AG20443 (cell line): ENCODE results near the gene MFSD8.
A peak's percentile ranks its signal among the peaks of the same experiment; 100 is the strongest.
"Not testable (repeated sequence)": the region's sequence is repeated elsewhere in the genome, so short reads cannot be mapped to it uniquely, and the experiment has no call there.

Source experiments
- DNase-seq: peaks from one replicate; pipeline ENCODE4 v3.0.0; 2012; ENCODE audit warnings: low spot score, mixed read lengths

Gene MFSD8

DNA sequence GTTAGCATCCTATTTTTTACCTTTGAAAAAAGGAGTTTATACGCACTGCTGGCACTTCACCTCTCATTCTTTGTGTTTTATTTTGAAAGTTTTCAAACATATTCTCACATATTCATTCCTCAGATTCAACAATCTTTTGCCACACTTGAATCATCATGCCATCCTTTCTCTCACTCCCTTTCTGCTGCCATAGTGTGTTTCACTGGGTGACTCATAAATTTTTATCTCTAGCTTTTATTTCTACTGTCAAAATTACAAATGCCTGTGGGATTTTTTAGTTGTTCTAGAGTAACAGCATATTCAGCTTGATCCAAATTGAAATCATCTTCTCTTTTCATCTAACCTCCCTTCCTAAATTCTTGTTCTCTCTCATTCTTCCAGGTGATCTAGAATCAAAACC is 28.0 kb downstream of the MFSD8 start:
- DNase-seq = peak; percentile 39

DNA sequence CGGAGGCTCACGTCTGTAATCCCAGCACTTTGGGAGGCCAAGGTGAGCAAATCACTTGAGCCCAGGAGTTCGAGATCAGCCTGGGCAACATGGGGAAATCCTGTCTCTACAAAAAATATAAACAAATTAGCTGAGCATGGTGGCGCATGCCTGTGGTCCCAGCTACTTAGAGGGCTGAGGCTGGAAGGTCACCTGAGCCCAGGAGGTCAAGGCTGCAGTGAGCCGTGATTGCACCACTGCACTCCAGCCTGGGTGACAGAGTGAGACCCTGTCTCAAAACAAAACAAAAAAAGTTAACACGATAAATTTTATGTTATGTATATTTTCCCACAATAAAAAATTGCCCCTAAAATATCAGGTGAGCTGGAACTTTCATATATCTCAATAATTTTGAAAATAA is 33.1 kb downstream of the MFSD8 start:
- DNase-seq = not testable (repeated sequence)

DNA sequence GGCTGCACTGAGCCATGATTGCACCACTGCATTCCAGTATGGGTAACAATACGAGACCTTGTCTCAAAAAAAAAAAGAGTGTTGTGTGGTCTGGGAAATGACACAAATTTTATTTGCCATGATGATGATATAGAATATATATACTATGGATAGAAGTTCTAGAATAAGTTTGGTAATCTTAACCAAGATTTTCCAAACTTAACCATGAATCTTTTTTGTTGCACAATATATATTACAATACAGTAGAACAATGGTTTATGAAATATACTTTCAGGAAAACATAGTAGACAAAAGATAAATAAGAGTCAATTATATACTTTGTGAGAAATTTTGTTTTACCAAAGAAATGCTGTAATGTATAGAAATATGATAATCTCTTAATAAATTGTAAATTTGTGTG is 34.8 kb downstream of the MFSD8 start:
- no peak for DNase-seq

DNA sequence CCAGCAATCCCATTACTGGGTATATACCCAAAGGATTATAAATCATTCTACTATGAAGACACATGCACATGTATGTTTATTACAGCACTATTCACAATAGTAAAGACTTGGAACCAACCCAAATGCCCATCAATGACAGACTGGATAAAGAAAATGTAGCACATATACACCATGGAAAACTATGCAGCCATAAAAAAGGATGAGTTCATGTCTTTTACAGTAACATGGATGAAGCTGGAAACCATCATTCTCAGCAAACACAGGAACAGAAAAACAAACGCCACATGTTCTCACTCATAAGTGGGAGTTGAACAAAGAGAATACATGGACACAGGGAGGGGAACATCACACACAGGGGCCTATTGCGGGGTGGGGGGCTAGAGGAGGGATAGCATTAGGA is 39.3 kb downstream of the MFSD8 start:
- DNase-seq = not testable (repeated sequence)

DNA sequence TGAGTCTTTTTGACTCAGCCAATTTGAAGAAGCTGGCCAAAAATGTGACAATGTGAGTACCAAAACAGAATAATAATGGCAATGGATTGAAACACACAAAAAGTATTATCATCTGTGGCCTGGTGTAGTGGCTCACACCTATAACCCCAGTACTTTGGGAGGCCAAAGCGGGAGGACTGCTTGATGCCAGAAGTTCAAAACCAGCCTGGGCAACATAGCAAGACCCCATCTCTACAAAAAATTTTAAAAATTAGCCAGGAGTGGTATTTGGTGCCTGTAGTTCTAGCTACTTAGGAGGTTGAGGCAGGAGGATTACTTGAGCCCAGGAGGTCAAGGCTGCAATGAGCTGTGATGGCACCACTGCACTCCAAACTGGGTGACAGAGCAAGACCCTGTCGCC is 42.7 kb downstream of the MFSD8 start:
- no peak for DNase-seq

DNA sequence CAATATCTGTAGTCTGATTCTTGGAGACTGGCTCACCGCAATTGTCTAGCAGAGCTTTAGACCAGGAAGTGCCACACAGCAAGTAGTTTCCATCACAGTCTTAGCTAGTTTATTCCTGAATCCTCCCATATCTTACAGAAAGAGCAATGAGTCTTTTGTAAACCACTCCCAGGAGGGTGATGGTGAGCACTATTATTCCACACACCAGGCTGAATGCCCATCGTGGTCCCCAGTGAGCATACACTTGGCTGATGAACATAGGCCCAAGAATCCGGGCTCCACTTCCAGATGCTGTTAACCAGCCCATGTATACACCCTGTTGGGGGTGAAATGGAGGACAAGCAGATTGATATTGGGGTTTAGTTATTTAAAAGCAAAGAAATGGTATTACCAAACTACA is 44.5 kb downstream of the MFSD8 start:
- no peak for DNase-seq

DNA sequence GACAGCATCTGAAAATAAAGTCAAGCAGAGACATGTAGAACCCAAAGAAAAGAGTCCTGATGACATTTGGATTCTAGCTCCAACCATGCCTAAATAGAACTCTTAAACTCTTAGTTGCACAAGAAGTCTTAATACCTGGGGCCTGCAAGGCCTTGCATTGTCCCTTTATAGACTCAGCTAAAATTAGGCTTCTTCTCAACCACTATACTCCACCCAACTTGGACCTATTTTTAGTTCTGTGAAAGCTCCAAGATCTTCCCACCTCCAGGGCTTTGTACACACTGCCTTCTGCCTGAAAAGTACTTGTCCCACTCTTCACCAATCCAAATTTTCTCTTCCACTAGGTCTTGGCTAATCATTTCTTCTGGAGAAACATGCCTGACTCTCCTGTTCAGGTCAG is 47.8 kb downstream of the MFSD8 start:
- no peak for DNase-seq

DNA sequence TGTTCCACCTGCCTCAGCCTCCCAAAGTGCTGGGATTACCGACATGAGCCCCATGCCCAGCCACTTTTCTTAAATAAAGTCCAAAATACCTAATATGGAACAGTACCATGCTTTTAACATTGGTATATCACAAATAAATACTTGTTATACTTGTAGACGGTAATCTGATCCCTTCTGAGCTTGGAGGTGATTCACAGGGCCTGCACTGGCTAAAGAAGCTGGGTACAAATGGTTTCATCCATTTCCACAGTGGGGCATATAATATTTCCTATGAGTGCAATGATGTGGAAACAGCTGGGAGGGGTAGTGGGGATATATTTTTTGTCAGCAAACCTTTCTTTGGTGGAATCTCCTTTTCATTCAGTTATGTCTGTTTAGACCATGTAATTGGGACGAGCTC is 48.5 kb downstream of the MFSD8 start:
- DNase-seq = no peak

DNA sequence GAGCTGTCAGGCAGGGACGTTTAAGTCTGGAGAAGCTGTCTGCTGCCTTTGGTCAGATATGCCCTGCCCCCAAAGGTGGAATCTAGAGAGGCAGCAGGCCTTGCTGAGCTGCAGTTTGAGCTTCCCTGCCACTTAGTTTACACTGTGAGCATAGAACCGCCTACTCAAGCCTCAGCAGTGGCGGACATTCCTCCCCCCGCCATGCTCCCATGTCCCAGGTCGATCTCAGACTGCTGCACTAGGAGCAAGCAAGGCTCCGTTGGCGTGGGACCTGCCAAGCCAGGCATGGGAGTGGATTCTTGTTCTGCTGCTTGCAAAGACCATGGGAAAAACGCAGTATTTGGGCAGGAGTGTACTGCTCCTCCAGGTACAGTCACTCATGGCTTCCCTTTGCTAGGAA is 59.9 kb downstream of the MFSD8 start:
- no peak for DNase-seq

DNA sequence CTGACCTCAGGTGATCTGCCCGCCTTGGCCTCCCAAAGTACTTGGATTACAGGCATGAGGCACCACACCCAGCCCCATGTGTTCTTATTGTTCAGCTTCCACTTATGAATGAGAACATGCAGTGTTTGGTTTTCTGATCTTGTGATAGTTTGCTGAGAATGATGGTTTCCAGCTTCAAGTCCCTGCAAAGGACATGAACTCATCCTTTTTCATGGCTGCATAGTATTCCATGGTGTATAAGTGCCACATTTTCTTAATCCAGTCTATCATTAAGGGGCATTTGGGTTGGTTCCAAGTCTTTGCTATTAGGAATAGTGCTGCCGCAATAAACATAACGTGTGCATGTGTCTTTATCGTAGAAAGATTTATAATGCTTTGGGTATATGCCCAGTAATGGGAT is 65.3 kb downstream of the MFSD8 start:
- not testable (repeated sequence) for DNase-seq

DNA sequence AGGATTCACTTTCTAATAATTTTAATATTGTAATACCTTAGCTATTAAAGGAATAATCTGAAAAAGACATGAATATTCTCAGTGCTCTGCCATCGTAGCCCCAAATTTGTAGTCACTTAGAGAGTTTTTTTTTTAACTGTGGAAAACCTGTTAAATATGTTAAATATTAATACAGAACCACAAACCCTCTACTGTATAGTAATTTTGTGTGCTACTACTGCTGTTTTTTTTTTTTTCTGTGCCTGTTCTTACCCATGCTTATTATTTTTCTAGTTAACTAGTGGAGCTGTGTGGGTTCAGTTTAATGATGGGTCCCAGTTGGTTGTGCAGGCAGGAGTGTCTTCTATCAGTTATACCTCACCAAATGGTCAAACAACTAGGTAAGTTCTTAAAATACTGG is 68.4 kb downstream of the MFSD8 start:
- no peak for DNase-seq

DNA sequence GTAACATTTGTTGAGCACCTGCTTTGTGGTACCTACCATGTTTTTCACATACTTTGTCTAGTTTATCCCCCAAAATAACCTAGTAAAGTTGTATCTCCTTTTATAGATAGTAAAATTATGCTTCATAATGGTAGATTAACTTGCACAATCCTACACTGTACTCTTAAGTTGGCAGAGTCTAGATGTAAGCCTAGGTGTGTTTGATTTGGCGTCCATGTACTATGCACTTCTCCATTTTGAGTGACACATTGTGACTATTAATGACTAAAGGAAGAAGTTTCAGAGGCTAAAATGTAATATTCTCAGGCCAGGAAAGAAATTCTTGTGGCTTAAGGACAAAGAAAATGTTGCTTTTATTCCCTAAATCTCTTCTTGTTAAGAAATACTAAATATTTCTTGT is 68.9 kb downstream of the MFSD8 start:
- no peak for DNase-seq

DNA sequence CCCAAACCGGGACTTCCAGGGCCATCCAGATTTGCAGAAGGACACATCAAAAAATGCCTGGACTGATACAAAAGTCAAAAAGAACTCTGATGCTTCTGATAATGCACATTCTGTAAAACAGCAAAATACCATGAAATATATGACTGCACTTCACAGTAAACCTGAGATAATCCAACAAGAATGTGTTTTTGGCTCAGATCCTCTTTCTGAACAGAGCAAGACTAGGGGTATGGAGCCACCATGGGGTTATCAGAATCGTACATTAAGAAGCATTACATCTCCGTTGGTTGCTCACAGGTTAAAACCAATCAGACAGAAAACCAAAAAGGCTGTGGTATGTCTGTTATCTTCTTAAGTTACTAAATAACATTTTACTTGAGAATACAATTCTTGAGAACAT is 75.1 kb downstream of the MFSD8 start:
- DNase-seq = no peak

DNA sequence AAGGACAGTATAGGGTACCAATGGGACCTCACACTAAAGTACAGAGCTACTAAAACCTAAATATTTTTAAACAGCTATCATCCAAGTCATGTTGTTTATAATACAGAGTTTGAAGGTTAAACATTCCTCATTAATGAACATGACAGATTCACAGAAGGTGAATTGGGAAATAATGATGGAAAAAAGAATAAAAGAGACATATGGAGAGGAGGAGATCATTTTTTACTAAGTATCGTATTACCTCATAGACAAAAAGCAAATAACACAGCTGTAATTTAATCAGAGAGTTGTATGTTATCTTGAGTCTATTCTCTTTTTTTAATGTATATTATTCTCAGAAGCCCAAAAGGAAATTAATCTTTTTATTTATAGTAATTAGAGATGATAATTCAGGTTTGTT is 76.4 kb downstream of the MFSD8 start:
- no peak for DNase-seq

DNA sequence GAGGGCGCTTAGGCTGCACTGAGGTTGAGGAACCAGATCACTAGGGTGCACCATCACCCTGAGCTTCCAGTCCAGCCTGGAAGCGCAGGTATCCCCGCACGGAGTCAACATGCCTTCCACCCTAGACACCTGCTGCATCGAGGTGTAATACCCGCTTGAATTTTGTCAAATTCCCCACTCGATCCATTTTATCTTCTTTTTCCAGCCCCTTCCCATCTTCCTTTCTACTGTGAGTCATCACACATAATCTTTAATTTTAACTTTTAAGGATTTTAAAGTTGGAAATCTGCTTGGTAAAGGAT is 83.5 kb downstream of the MFSD8 start:
- no peak for DNase-seq

DNA sequence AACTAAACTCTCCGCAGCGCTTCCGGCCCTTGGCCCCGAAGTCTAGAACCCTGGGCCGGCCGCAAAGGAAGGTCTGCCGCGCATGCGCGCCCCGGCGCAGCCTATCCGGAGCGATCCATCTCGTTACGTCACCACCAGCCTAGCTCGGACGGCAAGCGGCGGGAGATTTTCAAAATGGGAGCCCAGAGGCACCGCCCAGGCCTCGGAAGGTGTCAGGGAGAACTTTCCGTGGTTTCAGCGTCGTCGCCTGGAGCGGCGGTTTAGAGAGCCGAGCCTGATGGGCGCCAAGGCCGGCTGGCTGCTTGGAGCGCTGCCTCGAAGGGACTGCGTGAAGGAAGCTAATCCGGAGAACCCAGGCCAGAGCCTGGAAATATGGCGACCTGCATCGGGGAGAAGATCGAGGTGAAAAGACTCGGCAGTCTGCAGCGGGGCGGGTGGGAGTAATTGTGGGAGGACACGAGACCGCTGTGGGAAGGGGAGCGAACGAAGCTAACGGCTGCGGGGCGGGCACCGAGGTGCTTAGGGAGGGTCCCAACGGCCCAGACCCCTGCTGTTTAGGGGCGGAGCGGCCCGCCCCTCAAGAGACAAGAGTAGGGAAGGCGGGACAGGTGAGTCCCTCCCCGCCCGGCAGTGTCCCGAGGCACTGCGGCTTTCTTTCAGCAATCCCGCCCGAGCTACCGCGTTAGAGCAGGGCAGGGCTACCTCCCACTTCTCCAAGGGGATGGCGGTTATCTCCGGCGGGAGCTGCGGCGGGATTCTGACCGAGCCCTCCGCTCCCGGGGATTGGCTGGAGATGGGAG is 84.0 kb downstream of the MFSD8 start, which contains the start of gene PLK4:
TSS of gene PLK4 (plus strand) at position 131 of the 800 bp plus-strand sequence. CDS start at position 373, 242 bp downstream.
- peak; percentile 99 for DNase-seq

DNA sequence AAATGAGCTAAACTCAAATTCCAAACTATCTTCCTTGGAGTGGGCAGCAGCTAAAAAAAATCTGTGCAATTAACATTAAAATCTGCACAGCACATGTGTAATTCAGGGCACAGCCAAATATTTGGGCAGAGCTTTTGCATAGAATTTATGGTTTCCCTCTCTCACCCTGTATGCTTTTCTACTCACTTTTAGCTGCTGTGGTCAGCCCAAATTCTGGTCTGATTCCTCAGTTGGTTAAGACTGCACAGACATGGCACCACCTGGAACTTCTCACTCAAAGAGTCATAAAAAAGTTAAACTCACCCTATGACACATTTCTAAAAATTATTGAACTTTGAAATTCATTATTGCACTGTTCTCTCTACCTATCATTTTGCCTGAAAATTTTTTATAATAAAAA is 89.2 kb downstream of the MFSD8 start:
- no peak for DNase-seq

DNA sequence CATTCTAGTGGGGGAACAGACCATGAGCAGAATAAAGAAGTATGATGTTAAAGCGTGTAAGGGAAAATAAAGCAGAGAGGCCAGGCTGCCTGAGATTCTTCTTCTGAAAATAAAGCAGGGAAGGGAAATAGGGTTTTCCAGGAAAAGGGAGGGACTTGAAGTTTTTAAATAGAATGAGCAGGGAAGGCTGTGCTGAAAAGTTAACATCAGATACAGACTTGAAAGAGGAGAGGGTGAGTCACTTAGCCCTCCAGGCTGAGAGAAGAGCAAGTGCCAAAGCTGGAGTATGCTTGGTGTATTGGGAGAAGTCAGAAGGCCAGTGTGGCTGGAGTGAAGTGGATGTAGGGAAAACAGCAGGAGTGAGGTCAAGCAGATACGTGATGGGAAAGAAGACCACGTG is 94.3 kb downstream of the MFSD8 start:
- DNase-seq = peak; percentile 75

DNA sequence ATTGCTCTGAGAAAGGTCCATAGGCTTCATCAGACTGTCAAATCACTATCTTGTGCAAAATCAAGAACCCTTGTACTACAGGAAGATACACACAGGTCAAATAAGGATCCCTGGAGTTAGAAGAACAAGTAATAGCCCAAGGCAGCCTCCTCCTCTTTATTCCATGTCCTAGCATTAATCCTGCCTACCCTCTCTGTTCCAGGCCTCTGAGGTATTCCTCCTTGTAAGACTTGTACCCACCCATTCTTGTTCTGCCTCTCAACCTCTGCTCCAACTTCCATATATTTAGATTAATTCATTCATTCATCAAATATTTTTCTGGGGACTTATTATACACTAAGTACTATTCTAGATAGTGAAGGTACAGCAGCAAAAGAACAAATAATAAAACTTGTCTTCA is 94.7 kb downstream of the MFSD8 start:
- DNase-seq = no peak

DNA sequence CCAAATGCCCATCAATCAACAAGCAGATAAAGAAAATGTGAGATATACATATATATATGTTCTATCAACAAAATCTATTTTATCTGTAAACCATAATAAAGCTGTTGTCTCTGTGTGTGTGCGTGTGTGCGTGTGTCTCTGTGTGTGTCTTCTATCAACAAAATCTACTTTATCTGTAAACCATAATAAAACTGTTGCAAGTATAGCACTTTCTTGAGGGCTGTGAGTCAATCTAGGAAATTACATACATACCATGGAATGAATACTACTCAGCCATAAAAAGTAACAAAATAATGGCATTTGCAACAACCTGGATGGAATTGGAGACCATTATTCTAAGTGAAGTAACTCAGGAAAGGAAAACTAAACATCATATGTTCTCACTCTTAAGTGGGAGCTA is 96.8 kb downstream of the MFSD8 start:
- DNase-seq = no peak
